MV-4-11 (cell line): ENCODE measurements around the gene TMEM44.
A peak's percentile ranks its signal among the peaks of the same experiment; 100 is the strongest.

ENCODE experiments used
- DNase-seq: peaks from one replicate; lab custom pipeline; 2025; lab: John Stamatoyannopoulos, UW

Gene TMEM44, protein sequence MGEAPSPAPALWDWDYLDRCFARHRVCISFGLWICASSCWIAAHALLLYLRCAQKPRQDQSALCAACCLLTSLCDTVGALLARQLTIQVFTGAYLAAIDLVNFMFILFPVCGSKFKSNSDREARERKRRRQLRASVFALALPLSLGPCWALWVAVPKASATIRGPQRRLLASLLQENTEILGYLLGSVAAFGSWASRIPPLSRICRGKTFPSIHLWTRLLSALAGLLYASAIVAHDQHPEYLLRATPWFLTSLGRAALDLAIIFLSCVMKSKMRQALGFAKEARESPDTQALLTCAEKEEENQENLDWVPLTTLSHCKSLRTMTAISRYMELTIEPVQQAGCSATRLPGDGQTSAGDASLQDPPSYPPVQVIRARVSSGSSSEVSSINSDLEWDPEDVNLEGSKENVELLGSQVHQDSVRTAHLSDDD

DNA sequence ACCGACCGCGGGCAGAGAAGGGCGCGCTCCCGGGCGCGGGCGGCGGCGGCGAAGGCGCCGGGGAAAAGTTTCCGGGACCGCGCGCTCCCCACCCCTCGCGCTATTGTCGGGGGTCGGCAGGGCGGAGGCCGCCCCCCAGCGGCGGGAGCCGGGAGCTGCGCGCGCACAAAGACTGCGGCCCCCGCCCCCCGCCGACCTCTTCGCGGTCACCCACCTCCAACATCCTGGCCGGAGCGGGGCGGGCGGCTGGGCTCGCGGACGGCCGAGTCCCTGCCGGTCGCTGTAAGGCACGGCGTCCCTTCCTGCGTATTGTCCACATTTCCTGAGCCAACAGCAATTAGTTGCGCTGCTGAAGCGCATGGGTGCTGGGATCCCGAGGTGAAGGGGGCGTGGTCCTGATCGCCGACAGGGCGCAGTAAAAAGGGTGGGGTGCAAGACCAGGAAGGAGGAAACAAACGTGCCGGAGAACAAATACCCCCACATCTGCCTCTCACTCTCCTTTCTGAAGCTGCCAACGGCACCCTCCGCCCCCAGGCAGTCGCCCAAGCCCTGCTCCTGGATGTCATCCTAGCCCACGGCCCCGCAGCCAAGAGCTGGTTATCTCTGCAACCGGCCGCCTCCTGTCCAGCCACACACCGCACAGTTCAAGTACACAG is at the start of gene TMEM44:
Gene TMEM44, minus strand, starts transcription at position 71 of the 656 bp plus-strand sequence. CDS start 204 bp downstream, outside the sequence.
- peak; percentile 76 for DNase-seq

DNA sequence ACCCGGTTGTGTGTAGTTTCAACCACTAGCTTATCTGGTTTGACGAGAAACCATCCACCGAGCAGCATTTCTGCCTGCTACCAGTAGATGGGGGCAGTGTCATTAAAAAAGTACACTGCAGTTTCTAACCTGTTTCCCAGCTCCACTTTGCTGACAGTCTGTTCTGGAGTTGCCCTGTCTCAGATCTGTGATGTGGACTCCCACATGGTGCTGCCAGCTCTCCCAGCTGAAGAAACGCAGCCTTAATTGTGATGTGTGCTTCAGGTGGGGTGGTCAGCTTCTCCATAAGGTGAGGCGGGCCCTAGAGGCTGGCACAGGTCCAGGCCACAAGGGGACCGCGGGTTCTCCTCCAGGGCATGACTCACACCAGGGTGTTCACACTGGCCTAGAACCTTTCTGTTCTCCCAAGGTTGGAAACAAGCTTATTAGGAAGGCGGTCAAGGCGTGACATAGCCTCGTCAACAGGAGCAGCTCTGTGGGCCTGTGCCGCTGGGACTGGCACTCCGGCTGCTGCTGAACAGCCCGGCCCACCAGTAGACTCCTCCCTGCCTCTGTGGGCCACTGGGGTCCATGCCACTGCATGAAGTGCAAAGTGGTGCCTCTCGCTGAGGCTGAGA is 49.6 kb upstream of the TMEM44 start:
- DNase-seq: peak; percentile 81

DNA sequence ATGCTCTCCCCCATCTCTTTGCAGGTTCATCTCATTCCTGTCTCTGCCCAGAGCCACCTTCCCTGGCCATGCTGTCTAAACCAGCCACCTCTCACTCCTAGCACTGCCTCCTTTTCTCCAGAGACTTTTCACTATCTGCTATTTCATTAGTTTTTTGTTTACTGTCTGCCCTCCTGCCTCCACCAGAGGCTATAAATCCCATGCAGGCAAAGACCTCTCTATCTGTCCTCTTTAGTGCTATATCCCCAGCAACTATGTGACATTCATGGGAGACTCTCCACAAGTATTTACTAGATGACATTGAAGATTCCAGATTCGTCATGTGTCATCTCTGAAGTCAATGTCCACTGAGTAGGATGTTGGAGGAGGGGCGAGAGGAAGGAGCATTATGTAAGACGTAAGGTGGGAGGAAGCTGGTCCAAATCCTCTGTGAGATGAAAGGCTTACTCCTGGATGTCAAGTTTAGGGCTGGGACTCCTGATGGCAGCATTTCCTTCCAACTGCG is 49.0 kb upstream of the TMEM44 start:
- DNase-seq: no peak

DNA sequence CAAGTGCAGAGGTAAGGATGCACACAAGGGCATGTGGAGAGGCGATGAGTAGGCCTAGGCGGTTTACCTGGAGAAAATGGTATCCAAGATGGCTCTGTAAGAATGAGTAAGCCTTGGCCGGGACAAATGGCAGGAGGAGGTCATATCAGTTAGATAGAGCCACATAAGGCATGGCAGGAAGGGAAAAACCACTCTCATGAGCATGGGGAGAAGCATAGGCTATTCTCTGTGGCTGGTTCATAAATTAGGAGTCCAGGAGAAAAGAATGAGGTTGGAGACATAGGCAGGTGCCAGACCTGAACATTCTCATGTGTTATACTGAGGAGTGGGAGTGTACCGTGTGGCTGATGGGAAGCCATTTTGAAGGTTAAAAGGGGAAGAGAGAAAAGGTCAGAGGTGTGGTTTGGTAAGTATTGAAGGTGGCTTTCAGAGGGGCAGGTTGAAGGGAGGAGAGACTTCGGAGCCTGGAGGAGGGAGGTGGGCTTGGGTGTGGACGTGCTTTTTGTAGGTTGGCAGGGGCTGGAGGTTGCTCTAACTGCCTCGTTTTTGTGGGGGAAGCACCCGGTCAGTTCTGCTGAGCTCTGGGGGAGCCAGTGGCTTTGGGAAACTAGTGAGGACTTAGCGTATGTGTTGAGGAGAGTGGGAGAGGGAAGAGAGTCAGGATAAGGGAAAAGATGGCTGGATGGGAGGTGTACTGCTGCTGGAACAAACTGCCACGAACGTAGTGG is 47.8 kb upstream of the TMEM44 start:
- DNase-seq: no peak

DNA sequence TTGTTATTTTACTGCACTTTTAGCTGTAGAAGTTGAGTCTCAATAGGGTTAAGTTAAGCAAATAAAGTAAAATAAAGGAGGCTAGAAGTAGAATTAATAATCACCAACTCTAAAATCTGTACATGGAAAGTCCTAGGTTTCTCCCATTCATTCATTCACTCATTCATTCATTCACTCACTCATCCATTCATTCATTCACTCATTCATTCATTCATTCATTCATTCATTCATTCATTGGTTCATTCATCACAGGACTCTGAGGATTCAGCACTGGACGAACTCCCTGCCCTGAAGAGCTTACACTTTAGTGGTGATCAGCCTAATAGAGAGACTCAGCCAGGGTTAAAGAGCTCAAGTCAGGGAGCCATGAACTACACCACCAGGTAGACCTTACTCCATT is 43.3 kb upstream of the TMEM44 start:
- DNase-seq: no peak

DNA sequence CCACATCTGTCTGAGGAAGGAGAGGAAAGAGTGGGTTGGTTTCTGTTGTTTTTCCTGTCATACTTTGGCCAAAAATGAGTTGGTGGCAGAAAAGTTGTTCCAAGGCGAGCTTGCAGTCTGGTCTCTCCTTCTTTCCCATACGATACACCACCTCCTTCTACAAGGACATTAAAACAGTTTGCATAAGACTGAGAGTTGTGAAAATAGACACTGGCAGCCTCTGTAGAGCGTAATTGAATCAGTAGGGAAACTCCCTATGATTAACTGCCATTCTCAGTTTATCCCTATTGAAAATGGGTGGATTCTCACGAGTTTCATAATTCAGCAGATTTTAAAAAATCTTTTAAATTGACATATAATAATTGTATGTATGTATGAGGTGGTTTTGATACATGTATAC is 42.5 kb upstream of the TMEM44 start:
- no peak for DNase-seq

DNA sequence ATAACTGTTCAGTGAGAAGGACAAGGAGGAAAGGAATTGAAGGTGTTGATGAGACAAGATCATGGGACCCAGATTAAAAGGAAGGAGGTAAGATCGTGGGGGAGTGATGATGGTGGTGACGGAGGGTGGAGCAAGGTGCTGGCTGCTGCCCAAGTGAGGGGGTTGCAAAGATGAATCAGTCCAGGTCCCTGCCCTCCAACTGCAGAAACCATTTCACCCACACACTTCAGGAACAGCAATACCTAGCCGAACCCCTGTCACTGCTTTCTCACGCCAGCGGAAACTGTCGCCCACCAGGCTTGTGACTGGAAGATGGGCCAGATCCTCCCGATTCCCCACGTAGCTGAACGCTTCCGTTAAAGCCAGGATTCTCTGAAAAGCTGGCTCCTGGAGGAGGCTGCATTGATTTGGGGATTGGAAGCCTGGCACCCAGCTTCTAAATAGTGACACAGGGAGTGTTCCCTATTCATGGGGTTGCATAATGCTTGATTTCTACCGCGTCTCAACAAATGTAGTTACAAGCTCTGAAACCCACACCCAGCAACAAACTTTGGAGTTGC is 41.9 kb upstream of the TMEM44 start:
- DNase-seq: no peak

DNA sequence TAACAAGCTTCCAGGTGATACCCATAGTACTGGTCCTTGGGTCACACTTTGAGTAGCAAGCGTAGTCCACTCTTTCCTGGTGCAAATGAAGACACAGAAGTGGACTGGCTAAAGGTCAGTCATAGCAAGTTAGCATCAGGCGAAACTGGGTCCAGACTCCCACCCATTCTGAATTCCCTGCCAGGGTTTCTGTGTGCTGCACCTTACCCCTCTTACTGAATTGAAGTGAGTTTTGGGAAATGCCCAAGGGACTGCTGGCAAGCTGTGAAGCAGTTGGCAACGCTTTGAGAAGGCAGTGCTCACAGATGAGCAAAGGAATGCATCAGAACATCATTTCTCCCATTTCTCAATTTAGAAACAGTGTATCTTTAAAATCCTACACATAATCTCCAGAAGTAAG is 40.5 kb upstream of the TMEM44 start:
- no peak for DNase-seq

DNA sequence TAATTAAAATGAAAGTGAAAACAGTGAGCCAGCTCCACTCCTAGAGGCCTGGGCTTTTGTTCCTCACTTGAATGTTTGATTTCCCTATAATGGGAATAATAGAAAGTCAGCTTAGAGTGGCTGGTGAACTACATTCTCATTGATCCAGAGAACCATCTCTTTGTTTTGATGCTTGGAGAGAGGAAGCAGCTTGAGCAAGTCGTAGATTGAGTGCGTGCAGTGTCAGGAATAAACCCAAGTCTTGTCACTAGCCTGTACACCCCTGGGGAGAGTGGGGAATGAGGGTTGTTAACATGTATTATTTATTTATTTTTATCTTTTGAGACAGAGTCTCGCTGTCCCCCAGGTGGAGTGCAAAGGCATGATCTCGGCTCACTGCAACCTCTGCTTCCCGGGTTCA is 39.7 kb upstream of the TMEM44 start:
- DNase-seq: peak; percentile 19

DNA sequence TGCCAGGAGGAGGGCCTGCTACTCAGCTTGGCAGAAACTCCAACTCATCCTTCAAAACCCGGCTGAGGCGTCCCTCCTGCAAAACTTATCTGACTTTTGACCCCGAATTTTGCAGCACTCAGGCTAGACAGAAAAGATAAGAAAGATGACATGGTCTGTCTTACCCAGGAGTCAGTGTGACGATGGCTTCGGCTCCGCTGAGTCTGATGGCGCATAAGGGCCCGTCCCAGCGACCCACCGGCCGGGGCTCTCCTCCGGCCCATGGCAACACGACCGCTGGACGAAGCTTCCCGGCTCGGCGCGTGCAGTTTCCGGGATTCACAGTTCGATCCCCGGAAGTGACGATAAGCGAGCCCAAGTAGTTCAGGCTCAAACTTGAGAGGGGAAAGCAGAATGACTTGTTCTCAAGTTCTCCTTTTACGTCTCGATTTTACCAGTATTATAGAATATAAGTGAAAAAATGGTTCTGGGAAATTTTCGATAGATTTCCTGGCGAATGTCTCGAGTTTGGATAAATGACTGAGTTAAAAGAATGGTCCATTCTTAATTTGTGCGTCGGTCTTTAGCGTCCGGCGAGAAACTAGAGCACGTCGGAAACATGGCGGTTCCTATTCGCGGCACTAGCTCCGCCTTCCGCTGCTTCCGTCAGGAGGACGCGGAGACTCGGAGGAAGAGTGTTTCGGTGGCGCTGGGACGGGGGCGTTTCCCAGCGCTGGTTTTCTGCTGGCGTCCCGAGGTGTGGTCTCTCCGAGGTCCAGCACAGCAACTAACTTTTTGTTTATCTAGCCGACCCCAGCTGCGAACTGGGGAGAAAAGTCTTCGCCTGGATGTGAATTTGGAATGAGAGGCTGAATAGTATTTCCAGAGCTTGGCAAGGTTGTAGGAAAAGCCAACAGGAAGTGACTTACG is 38.9 kb upstream of the TMEM44 start, which contains the start of gene LSG1:
Gene LSG1, minus strand, starts transcription at position 292 of the 909 bp plus-strand sequence. Its CDS starts 29 bp downstream, at position 263.
- DNase-seq: peak; percentile 91

DNA sequence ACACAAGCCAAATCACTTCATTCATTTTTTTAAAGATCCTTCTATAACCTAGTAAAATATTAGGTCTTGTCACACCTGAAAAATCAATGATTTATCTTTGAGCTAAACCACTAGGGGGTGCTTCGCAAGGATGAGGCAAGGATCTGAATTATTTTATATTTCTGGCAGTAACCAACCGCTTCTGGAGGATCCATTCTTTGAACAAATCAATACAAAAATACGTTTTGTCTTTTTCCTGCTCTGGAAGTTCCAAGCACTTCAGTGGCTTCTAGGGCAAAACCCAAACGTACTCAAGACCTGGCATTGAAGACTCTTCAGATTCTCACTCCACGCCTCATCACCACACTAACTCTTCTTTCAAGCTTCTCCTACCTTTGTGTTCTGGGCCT is 38.3 kb upstream of the TMEM44 start:
- peak; percentile 27 for DNase-seq

DNA sequence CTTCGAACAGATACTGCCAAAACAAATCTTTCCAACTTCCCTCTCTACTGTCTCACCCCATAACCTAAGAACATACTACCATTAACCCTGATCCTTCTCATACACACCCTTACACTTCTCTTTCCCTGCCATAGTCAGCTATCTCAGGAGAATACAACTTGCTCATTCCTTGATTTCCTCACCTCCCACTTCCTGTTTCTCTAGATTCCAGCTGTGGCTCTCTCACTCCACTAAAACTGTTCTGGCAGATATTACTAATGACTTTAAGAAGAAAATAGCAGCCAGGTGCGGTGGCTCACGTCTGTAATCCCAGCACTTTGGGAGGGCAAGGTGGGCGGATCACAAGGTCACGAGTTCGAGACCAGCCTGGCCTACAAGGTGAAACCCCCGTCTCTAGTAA is 34.1 kb upstream of the TMEM44 start:
- no peak for DNase-seq

DNA sequence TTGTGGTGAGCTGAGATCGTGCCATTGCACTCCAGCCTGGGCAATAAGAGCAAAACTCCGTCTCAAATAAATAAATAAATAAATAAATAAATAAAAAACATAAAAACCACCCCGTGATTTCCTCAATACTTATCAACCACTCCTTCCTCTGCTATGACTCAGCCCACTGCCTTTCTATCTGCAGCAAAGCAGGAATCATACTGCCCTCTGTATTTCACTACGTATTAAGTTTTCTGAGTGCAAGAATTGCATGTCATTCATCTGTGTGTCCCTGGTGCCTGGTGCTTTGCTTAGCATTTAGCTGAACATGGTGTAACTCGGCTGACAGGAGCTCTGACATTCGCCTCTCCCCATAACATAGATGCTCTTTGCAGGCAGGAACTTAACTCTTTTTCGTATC is 31.6 kb upstream of the TMEM44 start:
- no peak for DNase-seq

DNA sequence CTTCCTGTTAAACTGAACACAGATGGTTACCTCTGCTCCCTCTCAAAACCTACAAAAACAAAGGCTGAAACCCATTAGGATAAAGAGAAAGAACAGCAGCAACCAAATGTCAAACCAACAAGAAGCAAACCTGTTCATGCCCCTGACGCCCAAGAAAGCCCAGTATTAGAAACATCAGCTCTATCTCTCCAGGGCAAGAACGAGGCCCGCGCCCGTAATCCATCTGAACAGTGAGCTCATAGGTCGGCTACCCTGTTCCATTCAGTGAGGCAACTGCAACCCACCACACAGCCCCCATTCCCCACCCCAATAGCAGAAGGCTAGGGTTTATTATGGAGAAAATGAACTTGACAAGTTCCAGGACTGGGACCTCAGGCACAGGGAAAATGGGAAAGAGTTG is 28.7 kb upstream of the TMEM44 start:
- no peak for DNase-seq

DNA sequence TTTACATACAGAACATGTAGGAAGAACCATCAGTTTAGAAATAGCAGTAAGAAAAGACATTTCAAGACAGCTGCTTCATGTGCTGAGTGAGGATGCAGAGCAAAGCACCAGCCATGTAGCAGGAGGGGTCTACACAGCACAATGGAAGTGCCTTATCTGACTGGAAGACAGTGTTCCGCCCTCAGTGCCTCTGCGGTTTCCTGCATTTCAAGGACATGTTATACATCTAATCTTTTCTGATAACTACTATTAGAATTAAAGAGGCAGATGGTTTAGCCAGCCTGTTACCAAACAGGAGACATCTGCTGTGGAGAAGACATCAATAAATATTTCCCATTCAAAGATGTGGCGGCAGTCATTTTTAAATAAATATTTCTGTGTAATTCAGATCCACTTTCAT is 28.2 kb upstream of the TMEM44 start:
- no peak for DNase-seq

DNA sequence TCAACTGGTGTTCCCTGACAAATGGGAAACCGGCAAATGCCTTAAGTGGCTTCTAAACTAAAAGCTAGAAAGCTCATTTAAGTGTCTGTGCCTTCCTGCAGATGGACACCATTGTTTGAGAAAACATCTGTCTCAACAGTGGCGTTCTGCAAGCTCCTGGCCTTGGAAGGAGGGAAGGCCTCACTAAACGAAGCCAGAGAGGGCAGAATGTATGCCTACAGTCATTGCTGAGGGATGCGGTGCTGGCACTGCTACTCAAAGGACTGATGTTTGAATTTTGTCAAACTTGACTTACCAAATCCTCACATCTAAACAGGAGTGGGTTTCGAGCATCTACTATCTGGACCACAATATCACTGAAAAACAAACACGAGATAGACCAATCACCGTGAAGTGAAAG is 26.6 kb upstream of the TMEM44 start:
- DNase-seq: no peak

DNA sequence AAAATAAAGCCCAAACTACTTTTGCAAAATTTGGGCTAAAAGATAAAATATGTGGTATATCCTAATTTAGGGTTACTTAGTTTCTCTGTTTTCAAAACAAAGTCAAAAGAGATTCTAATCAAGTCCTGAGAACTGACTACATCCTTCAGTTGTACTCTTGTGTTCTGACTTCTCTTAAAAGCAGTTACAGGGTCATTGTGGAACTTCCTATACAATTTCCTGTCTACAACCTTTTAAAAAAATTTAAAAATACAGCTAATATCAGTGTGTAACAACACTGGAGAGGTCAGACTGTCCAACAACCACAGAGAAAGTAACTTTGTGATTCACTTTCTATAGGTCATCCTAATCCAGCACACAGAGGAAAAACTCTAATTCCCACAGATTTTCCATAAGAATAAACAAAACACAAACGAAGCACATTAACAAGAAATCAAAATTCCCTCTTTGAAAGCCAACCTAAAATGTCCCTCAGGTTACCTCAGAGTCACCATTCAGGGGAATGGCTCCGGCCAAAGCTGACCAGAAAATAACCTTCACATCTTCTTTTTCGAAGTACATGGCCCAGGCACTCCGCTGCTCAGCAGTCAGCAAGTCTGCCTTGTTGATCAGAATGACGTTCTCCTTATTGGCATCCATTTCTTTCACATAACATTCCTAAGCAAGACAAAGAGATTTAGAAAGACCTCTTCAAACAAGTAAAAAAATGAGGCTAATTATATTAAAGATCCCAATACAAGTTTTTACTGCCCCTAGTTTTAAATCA is 25.4 kb upstream of the TMEM44 start:
- DNase-seq: no peak

DNA sequence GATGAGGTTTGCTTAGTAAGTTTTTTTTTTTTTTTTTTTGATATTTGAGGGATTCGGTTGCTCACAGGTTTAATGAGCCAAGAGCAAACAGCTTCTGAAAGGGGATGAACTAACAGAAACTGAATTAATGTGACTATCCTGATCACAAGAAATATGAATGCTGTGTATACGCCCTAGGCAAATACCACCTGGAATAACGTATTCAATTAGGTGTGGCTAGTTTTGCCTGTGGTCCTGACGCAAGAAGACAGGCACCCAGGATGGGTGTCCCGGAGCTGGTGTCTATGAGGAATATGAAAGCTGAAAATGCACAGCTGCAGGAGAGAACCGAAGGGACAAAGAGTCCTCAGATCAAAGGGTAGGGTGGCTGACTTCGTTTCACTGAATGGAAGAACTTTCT is 24.2 kb upstream of the TMEM44 start:
- DNase-seq: no peak

DNA sequence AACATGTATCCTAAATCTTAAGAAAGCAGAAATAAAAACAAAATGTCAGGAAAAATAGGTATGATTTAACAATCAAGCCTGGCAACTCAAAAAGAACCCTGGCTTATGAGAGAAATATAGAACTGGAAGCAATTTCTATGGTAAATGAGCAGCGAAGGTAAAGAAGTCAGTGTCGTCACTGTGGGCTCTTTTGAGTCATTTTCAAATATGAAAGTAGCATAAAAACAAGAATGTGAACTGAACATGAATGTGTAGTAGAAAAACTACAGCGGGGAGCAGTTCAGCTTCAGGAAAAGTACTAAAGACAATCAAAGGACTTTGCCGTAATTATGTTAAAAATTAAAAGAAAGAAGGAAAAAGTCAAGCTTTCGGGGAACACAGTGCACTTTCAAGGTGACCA is 21.2 kb upstream of the TMEM44 start:
- DNase-seq: no peak

DNA sequence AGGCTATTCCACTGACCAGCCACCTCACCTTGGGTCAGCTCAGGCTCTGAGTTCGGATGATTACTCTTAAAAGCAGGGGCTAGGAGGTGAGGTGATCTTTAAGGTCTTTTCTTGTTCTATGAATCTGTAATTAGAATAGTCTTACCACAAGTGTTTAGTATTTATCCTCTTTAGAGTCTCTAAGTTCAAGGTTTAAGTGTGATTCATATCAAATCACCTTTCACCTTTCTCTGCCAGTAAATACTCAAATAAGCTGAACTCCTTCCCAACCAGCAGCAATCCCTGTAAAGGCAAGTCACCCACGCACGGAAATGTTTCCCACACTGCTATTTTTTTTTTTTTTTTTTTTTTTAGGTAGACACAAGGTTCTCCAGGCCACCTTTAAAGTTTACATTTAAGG is 14.5 kb upstream of the TMEM44 start:
- DNase-seq: no peak
